Esophagus squamous epithelium (tissue), 4 donors: Measurements from ENCODE around the gene QRICH1.

Source experiments
- CTCF ChIP-seq, 6 experiments: fragments of 450-650 bp in 4 of 6; fragments of 200-600 bp in 2 of 6; sonication (generic) in 2 of 6; IDR thresholded peaks; one replicate each; pipeline ENCODE4 v1.5.1; 2016 to 2019; ENCODE audit warnings: antibody characterized with exemption in 6 of 6, mild to moderate bottlenecking in 4 of 6, moderate library complexity in 4 of 6
- POLR2A ChIP-seq, 4 donors: fragments of 450-650 bp; IDR thresholded peaks; one replicate each; pipeline ENCODE4 v1.6.1; 2017; ENCODE audit warnings: antibody characterized with exemption in 4 of 4, mild to moderate bottlenecking in 4 of 4, moderate library complexity in 3 of 4

- TF ChIP-seq CTCF (IDR thresholded peaks at IDR 0.05) (no peak), POLR2A (IDR thresholded peaks at IDR 0.05) (no peak)
These were observed 94.6 kb downstream of the QRICH1 start for GRCh38 chr3:48999085-48999858.
